Gastroesophageal sphincter (tissue), 4 donors: Measurements from ENCODE around the gene CADM1. TPM values are rescaled to one million over a fixed set of nuclear protein-coding genes. Genes with fewer than 3 reads are reported as not detected.

Experiments used
- ATAC-seq: fragments of 150-250 bp; one replicate; pipeline ENCODE4 v1.9.1; 2016; ENCODE audit warnings: mild to moderate bottlenecking, moderate library complexity
- H3K27ac ChIP-seq, 4 donors: fragments of 200-600 bp; sonication (generic) in 3 of 4; 1 replicate in 3 of 4; 2 replicates in 1 of 4; pipeline ENCODE4 v1.5.1; 2016 to 2019
- H3K27me3 ChIP-seq: fragments of 200-600 bp; sonication (generic); one replicate; pipeline ENCODE4 v1.5.1; 2019
- H3K36me3 ChIP-seq, 2 donors: fragments of 200-600 bp; sonication (generic); one replicate each; pipeline ENCODE4 v1.5.1; 2019; ENCODE audit warnings: control low read depth in 1 of 2
- H3K4me1 ChIP-seq, 3 donors: fragments of 200-600 bp; sonication (generic); 1 replicate in 2 of 3; 2 replicates in 1 of 3; pipeline ENCODE4 v1.5.1; 2016 to 2019; ENCODE audit warnings: control low read depth in 2 of 3
- H3K4me3 ChIP-seq, 2 donors: fragments of 200-600 bp; sonication (generic); one replicate each; pipeline ENCODE4 v1.5.1; 2019; ENCODE audit warnings: mild to moderate bottlenecking in 1 of 2, moderate library complexity in 1 of 2
- H3K9me3 ChIP-seq, 3 donors: fragments of 200-600 bp; sonication (generic); one replicate each; pipeline ENCODE4 v1.5.1; 2017 to 2019; ENCODE audit warnings: control low read depth in 2 of 3
- EP300 ChIP-seq: sonication (generic); formaldehyde crosslinking; IDR thresholded peaks from one replicate; pipeline ENCODE4 v1.6.1; 2017; ENCODE audit warnings: antibody characterized with exemption, mild to moderate bottlenecking
- POLR2A ChIP-seq, 2 donors: fragments of 450-650 bp; IDR thresholded peaks; one replicate each; pipeline ENCODE4 v1.6.1; 2017; ENCODE audit warnings: antibody characterized with exemption in 2 of 2, mild to moderate bottlenecking in 2 of 2, moderate library complexity in 1 of 2
- POLR2AphosphoS5 ChIP-seq: sonication (generic); formaldehyde crosslinking; IDR thresholded peaks from one replicate; pipeline ENCODE4 v1.6.1; 2017; ENCODE audit warnings: antibody characterized with exemption
- WGBS, 2 donors: methylation state at CpG; one replicate each; pipeline ENCODE4 v1.1.5; 2018; ENCODE audit warnings: low coverage in 1 of 2; 5-methylcytosine and 5-hydroxymethylcytosine counted together
- total RNA-seq, 4 donors: library from RNA; depleted of rRNA; stranded (reverse); fragments of >200 nt; gene quantifications; one replicate each; pipeline ENCODE4 v1.1.0, GENCODE V29; 2016
- TF ChIP-seq, protein P1 (sequence below), 4 experiments: fragments of 200-600 bp in 2 of 4; fragments of 450-650 bp in 2 of 4; sonication (generic) in 1 of 4; IDR thresholded peaks; one replicate each; pipeline ENCODE4 v1.5.1; 2017 to 2019; ENCODE audit warnings: antibody characterized with exemption in 4 of 4, mild to moderate bottlenecking in 2 of 4, moderate library complexity in 2 of 4

The CADM1 gene
- total RNA-seq, 4 donors from 2014 or later, result 10.4 to 23.5 (median 17.1) TPM

- TF ChIP-seq EP300 (no peak), POLR2A (IDR thresholded peaks at IDR 0.05) (no peak), POLR2AphosphoS5 (no peak)
- TF ChIP-seq, protein P1, sequence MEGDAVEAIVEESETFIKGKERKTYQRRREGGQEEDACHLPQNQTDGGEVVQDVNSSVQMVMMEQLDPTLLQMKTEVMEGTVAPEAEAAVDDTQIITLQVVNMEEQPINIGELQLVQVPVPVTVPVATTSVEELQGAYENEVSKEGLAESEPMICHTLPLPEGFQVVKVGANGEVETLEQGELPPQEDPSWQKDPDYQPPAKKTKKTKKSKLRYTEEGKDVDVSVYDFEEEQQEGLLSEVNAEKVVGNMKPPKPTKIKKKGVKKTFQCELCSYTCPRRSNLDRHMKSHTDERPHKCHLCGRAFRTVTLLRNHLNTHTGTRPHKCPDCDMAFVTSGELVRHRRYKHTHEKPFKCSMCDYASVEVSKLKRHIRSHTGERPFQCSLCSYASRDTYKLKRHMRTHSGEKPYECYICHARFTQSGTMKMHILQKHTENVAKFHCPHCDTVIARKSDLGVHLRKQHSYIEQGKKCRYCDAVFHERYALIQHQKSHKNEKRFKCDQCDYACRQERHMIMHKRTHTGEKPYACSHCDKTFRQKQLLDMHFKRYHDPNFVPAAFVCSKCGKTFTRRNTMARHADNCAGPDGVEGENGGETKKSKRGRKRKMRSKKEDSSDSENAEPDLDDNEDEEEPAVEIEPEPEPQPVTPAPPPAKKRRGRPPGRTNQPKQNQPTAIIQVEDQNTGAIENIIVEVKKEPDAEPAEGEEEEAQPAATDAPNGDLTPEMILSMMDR (IDR thresholded peaks at IDR 0.05), result no peak
- ATAC-seq, result no peak
- H3K4me3 ChIP-seq, result no peak overlapping the region
- peaks cover 0 to 4% (median 0%) of the 10 kb centered on the region in 3 donors for H3K4me1 ChIP-seq
- no peak overlapping the region for H3K27ac ChIP-seq
- no peaks in the 10 kb centered on the region for H3K36me3 ChIP-seq
- H3K9me3 ChIP-seq, result no peaks in the 10 kb centered on the region
- WGBS, 2 donors, result 65% methylated on average over 4 of the region's 4 CpGs; no CpG with 5 or more reads in 1 of the 2 donors
- no peaks in the 10 kb centered on the region for H3K27me3 ChIP-seq
Observed at GRCh38 chr11:115241899-115242298, 262.3 kb downstream of the CADM1 start.

DNA sequence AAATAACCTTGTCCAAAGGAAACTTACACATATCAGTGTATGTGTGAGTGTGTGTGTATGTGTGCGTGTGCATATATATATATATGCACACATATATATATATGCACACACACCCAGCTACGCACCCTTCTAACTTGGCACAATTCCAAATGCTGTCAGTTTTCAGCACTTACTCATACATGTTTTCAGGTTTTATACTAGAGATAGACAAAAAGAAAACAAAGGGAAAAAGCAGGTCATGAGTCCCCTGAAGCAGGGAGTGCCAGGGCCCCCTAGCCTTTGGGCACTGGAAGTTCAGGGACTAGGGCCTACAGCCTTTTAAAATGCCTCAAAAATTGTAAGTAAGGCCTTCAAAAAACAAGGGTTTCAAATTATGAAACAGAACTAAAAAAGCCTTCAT is 265.4 kb downstream of the CADM1 start:
- H3K36me3 ChIP-seq, result no peaks in the 10 kb centered on the region
- no peaks in the 10 kb centered on the region for H3K9me3 ChIP-seq
- no peak overlapping the region for H3K27ac ChIP-seq
- no peak overlapping the region for H3K4me3 ChIP-seq
- peaks cover 0 to 4% (median 0%) of the 10 kb centered on the region in 3 donors for H3K4me1 ChIP-seq
- 75 to 94% methylated on average over 2 of the region's 2 CpGs for WGBS, 2 donors
- TF ChIP-seq EP300 (no peak), POLR2A (IDR thresholded peaks at IDR 0.05) (no peak), POLR2AphosphoS5 (no peak)
- TF ChIP-seq, protein P1 (IDR thresholded peaks at IDR 0.05), result no peak
- no peak for ATAC-seq
- H3K27me3 ChIP-seq, result no peaks in the 10 kb centered on the region

GRCh38 chr11:115238086-115238485 is 266.1 kb downstream of the CADM1 start:
- H3K36me3 ChIP-seq, result no peaks in the 10 kb centered on the region
- no peak for TF ChIP-seq POLR2AphosphoS5
- TF ChIP-seq, protein P1 (IDR thresholded peaks at IDR 0.05), result no peak
- no peak for TF ChIP-seq POLR2A (IDR thresholded peaks at IDR 0.05)
- TF ChIP-seq EP300, result no peak
- 68 to 73% methylated on average over 4 of the region's 4 CpGs for WGBS, 2 donors
- H3K9me3 ChIP-seq, result no peaks in the 10 kb centered on the region
- no peak for ATAC-seq
- H3K4me1 ChIP-seq, result peaks cover 0 to 4% (median 0%) of the 10 kb centered on the region in 3 donors
- no peaks in the 10 kb centered on the region for H3K27me3 ChIP-seq
- no peak overlapping the region for H3K27ac ChIP-seq
- H3K4me3 ChIP-seq, result no peak overlapping the region

DNA sequence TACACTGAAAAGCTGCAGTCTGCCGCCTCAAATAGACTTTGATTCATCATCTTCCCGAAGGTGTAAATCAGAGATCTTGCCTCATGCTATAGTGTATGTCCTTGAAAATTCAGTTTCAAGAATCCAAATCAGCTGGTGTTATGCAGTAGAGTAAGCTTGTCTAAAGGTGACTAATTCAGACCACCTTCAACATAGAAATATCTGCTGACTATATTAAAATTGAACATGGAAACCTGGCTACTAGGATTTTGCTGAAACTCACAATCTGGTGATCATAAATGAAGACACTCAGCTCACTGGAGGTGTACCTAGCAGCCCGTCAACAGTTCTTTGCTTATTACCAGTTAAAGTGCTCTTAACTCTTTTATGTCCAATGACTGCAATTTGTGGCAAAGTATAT is 266.6 kb downstream of the CADM1 start:
- Histone ChIP-seq H3K4me1 (peaks cover 0 to 2% (median 0%) of the 10 kb centered on the region in 3 donors), H3K27ac (no peak overlapping the region), H3K36me3 (no peaks in the 10 kb centered on the region), H3K4me3 (no peak overlapping the region), H3K27me3 (no peaks in the 10 kb centered on the region), H3K9me3 (no peaks in the 10 kb centered on the region)
- 90 to 96% methylated on average over 3 of the region's 3 CpGs for WGBS, 2 donors
- no peak for ATAC-seq
- TF ChIP-seq EP300, result no peak
- no peak for TF ChIP-seq POLR2A (IDR thresholded peaks at IDR 0.05)
- no peak for TF ChIP-seq POLR2AphosphoS5
- TF ChIP-seq, protein P1 (IDR thresholded peaks at IDR 0.05), result no peak

DNA sequence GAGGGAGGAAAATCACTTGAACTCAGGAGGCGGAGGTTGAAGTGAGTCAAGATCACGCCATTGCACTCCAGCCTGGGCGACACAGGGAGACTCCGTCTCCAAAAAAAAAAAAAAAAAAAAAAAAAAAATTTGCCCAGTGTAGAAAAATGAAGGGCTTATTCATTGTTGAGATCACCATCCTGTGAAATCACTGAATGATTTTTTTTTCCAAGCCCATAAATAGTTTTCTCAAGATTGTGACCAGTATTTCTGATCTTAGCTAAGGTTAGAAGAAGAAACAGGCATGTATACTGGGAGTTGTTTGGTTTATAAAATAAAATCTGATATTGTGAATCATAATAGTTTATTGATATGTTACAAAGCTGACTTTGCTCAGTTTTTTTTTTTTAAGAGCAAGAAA is 269.4 kb downstream of the CADM1 start:
- Histone ChIP-seq H3K4me3 (no peak overlapping the region), H3K27ac (no peak overlapping the region), H3K36me3 (peaks cover 0 to 6% of the 10 kb centered on the region in 2 donors), H3K27me3 (no peaks in the 10 kb centered on the region), H3K9me3 (no peaks in the 10 kb centered on the region), H3K4me1 (no peaks in the 10 kb centered on the region)
- no peak for ATAC-seq
- WGBS, 2 donors, result 93% methylated on average over 4 of the region's 4 CpGs; no CpG with 5 or more reads in 1 of the 2 donors
- TF ChIP-seq, protein P1 (IDR thresholded peaks at IDR 0.05), result no peak
- no peak for TF ChIP-seq POLR2A (IDR thresholded peaks at IDR 0.05)
- TF ChIP-seq POLR2AphosphoS5, result no peak
- TF ChIP-seq EP300, result no peak
